ENCODE measurements around the gene PLN. TPM values are rescaled to one million over a fixed set of nuclear protein-coding genes. Genes with fewer than 3 reads are reported as not detected.

Gene PLN
- polyA plus RNA-seq, 3 donors = 0.28 TPM; not detected in 2

GRCh38 chr6:118522422-118522821 lies 25.7 kb upstream of the PLN start:
- WGBS (ENCODE audit: insufficient coverage) = 100% methylated on average over 1 of the region's 4 CpGs
- Mint-ChIP-seq H3K9me3 (peaks cover 0 to 6% (median 3%) of the 10 kb centered on the region in 7 donors), H3K27ac (no peak overlapping the region), H3K4me1 (no peaks in the 10 kb centered on the region), H3K4me3 (no peak overlapping the region), H3K36me3 (peaks cover 52 to 55% of the 10 kb centered on the region in 2 donors), H3K27me3 (ENCODE audit: low read depth in 3 of 3) (no peaks in the 10 kb centered on the region)
- no peaks in the 10 kb centered on the region for H3K4me1 ChIP-seq (ENCODE audit: control insufficient read depth in 1 of 2, insufficient read depth in 2 of 2, low read length in 2 of 2)
- H4K20me1 ChIP-seq (ENCODE audit: insufficient read depth, low read length) = peaks cover 59% of the 10 kb centered on the region
- H3K4me3 ChIP-seq (replicated peaks in 1 of 3; ENCODE audit: low read depth in 2 of 3, low read length in 3 of 3) = no peak overlapping the region
- H3K4me2 ChIP-seq (replicated peaks; ENCODE audit: extremely low read depth, low read length, poor library complexity, severe bottlenecking) = no peak overlapping the region
- no peak overlapping the region for H2AFZ ChIP-seq (ENCODE audit: insufficient read depth, low read depth, low read length, poor library complexity, severe bottlenecking)
- no peak for DNase-seq
- no peak overlapping the region for H3K9ac ChIP-seq (ENCODE audit: insufficient read depth, low read length, poor library complexity, severe bottlenecking)
- intact Hi-C loops (cut with micrococcal nuclease) = no loop called here
- no peaks in the 10 kb centered on the region for H3K9me3 ChIP-seq (replicated peaks in 1 of 2; ENCODE audit: control insufficient read depth in 1 of 2, insufficient read depth in 1 of 2, low read length in 2 of 2)
- no peaks in the 10 kb centered on the region for H3K27me3 ChIP-seq (ENCODE audit: control insufficient read depth in 2 of 2, insufficient read depth in 2 of 2, low read length in 2 of 2)
- no peak overlapping the region for H3K27ac ChIP-seq (ENCODE audit: low read depth in 1 of 2, low read length in 2 of 2)
- TF ChIP-seq, protein P1, sequence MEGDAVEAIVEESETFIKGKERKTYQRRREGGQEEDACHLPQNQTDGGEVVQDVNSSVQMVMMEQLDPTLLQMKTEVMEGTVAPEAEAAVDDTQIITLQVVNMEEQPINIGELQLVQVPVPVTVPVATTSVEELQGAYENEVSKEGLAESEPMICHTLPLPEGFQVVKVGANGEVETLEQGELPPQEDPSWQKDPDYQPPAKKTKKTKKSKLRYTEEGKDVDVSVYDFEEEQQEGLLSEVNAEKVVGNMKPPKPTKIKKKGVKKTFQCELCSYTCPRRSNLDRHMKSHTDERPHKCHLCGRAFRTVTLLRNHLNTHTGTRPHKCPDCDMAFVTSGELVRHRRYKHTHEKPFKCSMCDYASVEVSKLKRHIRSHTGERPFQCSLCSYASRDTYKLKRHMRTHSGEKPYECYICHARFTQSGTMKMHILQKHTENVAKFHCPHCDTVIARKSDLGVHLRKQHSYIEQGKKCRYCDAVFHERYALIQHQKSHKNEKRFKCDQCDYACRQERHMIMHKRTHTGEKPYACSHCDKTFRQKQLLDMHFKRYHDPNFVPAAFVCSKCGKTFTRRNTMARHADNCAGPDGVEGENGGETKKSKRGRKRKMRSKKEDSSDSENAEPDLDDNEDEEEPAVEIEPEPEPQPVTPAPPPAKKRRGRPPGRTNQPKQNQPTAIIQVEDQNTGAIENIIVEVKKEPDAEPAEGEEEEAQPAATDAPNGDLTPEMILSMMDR (IDR thresholded peaks at IDR 0.05) = no peak
- H3K36me3 ChIP-seq (replicated peaks in 1 of 2; ENCODE audit: control insufficient read depth in 1 of 2, insufficient read depth in 2 of 2, low read length in 2 of 2) = peaks cover 20 to 37% of the 10 kb centered on the region in 2 donors
- no peaks in the 10 kb centered on the region for H3K79me2 ChIP-seq (ENCODE audit: insufficient read depth, low read length)

GRCh38 chr6:118523216-118523615 lies 24.9 kb upstream of the PLN start:
- Histone ChIP-seq H3K9ac (ENCODE audit: insufficient read depth, low read length, poor library complexity, severe bottlenecking) (no peak overlapping the region), H3K79me2 (ENCODE audit: insufficient read depth, low read length) (no peaks in the 10 kb centered on the region), H2AFZ (ENCODE audit: insufficient read depth, low read depth, low read length, poor library complexity, severe bottlenecking) (no peak overlapping the region), H3K27me3 (ENCODE audit: control insufficient read depth in 2 of 2, insufficient read depth in 2 of 2, low read length in 2 of 2) (no peaks in the 10 kb centered on the region), H3K36me3 (replicated peaks in 1 of 2; ENCODE audit: control insufficient read depth in 1 of 2, insufficient read depth in 2 of 2, low read length in 2 of 2) (peaks cover 20 to 37% of the 10 kb centered on the region in 2 donors), H3K4me1 (ENCODE audit: control insufficient read depth in 1 of 2, insufficient read depth in 2 of 2, low read length in 2 of 2) (no peaks in the 10 kb centered on the region), H3K4me3 (replicated peaks in 1 of 3; ENCODE audit: low read depth in 2 of 3, low read length in 3 of 3) (no peak overlapping the region), H4K20me1 (ENCODE audit: insufficient read depth, low read length) (peaks cover 65% of the 10 kb centered on the region), H3K9me3 (replicated peaks in 1 of 2; ENCODE audit: control insufficient read depth in 1 of 2, insufficient read depth in 1 of 2, low read length in 2 of 2) (no peaks in the 10 kb centered on the region), H3K27ac (ENCODE audit: low read depth in 1 of 2, low read length in 2 of 2) (no peak overlapping the region), H3K4me2 (replicated peaks; ENCODE audit: extremely low read depth, low read length, poor library complexity, severe bottlenecking) (no peak overlapping the region)
- DNase-seq = no peak
- no peak overlapping the region for H3K27ac Mint-ChIP-seq
- no peak overlapping the region for H3K4me3 Mint-ChIP-seq
- no peaks in the 10 kb centered on the region for H3K4me1 Mint-ChIP-seq
- H3K9me3 Mint-ChIP-seq = peaks cover 0 to 6% (median 3%) of the 10 kb centered on the region in 7 donors
- no peaks in the 10 kb centered on the region for H3K27me3 Mint-ChIP-seq (ENCODE audit: low read depth in 3 of 3)
- H3K36me3 Mint-ChIP-seq = peaks cover 44 to 48% of the 10 kb centered on the region in 2 donors
- intact Hi-C loops (cut with micrococcal nuclease) = no loop called here
- 100% methylated on average over 1 of the region's 5 CpGs for WGBS (ENCODE audit: insufficient coverage)
- TF ChIP-seq, protein P1 (IDR thresholded peaks at IDR 0.05) = no peak

Data from CD14-positive monocyte (primary cell).